HepG2 (cell line): ENCODE measurements around the gene SLAMF9. TPM values are rescaled to one million over a fixed set of nuclear protein-coding genes. Genes with fewer than 3 reads are reported as not detected.

ENCODE experiments used
- AHR ChIP-seq: IDR thresholded peaks from 2 replicates; pipeline ENCODE4 v1.6.1; 2018; ENCODE audit warnings: missing genetic modification reagents, missing compliant biosample characterization
- BHLHE40 ChIP-seq: IDR thresholded peaks from 2 replicates; pipeline ENCODE4 v1.6.1; 2011; ENCODE audit warnings: low read length, improper control_type of control experiment
- CHD2 ChIP-seq: IDR thresholded peaks from 2 replicates; pipeline ENCODE4 v1.6.1; 2011; ENCODE audit warnings: low read depth, low read length, improper control_type of control experiment
- CREM ChIP-seq, 2 experiments: sonication (generic) in 1 of 2; formaldehyde crosslinking in 1 of 2; IDR thresholded peaks; 2 replicates each; pipeline versions ENCODE4 v1.4.0 to v1.6.1; 2016 to 2020; ENCODE audit warnings: antibody characterized with exemption in 1 of 2, mild to moderate bottlenecking in 1 of 2, missing genetic modification reagents in 1 of 2
- E2F2 ChIP-seq: sonication (generic); formaldehyde crosslinking; IDR thresholded peaks from 2 replicates; pipeline ENCODE4 v1.4.0; 2020; ENCODE audit warnings: missing genetic modification reagents, borderline replicate concordance
- HDAC2 ChIP-seq: sonication (generic); formaldehyde crosslinking; IDR thresholded peaks from 2 replicates; pipeline ENCODE4 v1.4.0; 2020; ENCODE audit warnings: missing genetic modification reagents
- KAT8 ChIP-seq: IDR thresholded peaks from 2 replicates; pipeline ENCODE4 v1.6.1; 2016; ENCODE audit warnings: missing genetic modification reagents, missing compliant biosample characterization
- PHF5A ChIP-seq: IDR thresholded peaks from one replicate; pipeline ENCODE4 v1.6.1; 2018; ENCODE audit warnings: low read depth, missing genetic modification reagents; ENCODE audit not compliant: unreplicated experiment
- POGZ ChIP-seq: sonication (generic); formaldehyde crosslinking; IDR thresholded peaks from 2 replicates; pipeline ENCODE4 v1.4.0; 2020; ENCODE audit warnings: mild to moderate bottlenecking, missing genetic modification reagents
- PRPF4 ChIP-seq: fragments of 200-400 bp; formaldehyde crosslinking; IDR thresholded peaks from 2 replicates; pipeline ENCODE4 v1.6.1; 2016; ENCODE audit warnings: low read length, low read depth; ENCODE audit not compliant: poor library complexity, severe bottlenecking
- RFX1 ChIP-seq: fragments of 450-650 bp; IDR thresholded peaks from 2 replicates; pipeline ENCODE4 v1.6.1; 2017
- SMARCC2 ChIP-seq: fragments of 450-650 bp; IDR thresholded peaks from 2 replicates; pipeline ENCODE4 v1.6.1; 2017; ENCODE audit warnings: antibody characterized with exemption, mild to moderate bottlenecking
- SMARCE1 ChIP-seq: fragments of 450-650 bp; IDR thresholded peaks from 2 replicates; pipeline ENCODE4 v1.6.1; 2017; ENCODE audit warnings: borderline replicate concordance
- SNRNP70 ChIP-seq: fragments of 200-400 bp; formaldehyde crosslinking; IDR thresholded peaks from 2 replicates; pipeline ENCODE4 v1.6.1; 2017; ENCODE audit warnings: mild to moderate bottlenecking, low read depth, low read length, moderate library complexity
- TEF ChIP-seq: sonication (generic); formaldehyde crosslinking; IDR thresholded peaks from 2 replicates; pipeline ENCODE4 v1.5.0; 2020; ENCODE audit warnings: missing genetic modification reagents
- THAP11 ChIP-seq: IDR thresholded peaks from 2 replicates; pipeline ENCODE4 v1.6.1; 2016; ENCODE audit warnings: missing biosample characterization, missing genetic modification reagents
- ZC3H13 ChIP-seq: sonication (generic); formaldehyde crosslinking; IDR thresholded peaks from 2 replicates; pipeline ENCODE4 v1.8.1; 2023; ENCODE audit warnings: mild to moderate bottlenecking, missing genetic modification reagents, moderate library complexity
- ZNF124 ChIP-seq: sonication (generic); formaldehyde crosslinking; IDR thresholded peaks from 2 replicates; pipeline ENCODE4 v1.4.0; 2020; ENCODE audit warnings: missing genetic modification reagents
- ZNF253 ChIP-seq: sonication (generic); formaldehyde crosslinking; IDR thresholded peaks from 2 replicates; pipeline ENCODE4 v1.8.0; 2022; ENCODE audit warnings: mild to moderate bottlenecking, missing genetic modification reagents, borderline replicate concordance
- ZNF260 ChIP-seq: sonication (generic); formaldehyde crosslinking; IDR thresholded peaks from 2 replicates; pipeline ENCODE4 v1.4.0; 2020; ENCODE audit warnings: missing genetic modification reagents, low read depth, mild to moderate bottlenecking, borderline replicate concordance
- ZNF3 ChIP-seq: IDR thresholded peaks from 2 replicates; pipeline ENCODE4 v1.7.0; 2017; ENCODE audit warnings: inconsistent platforms
- ZSCAN25 ChIP-seq: sonication (generic); formaldehyde crosslinking; IDR thresholded peaks from 2 replicates; pipeline ENCODE4 v1.8.0; 2022; ENCODE audit warnings: mild to moderate bottlenecking, missing genetic modification reagents
- polyA plus RNA-seq, 8 experiments: library from polyadenylated mRNA; depleted of rRNA in 3 of 8; stranded (reverse) in 7 of 8; unstranded in 1 of 8; fragments of >200 nt; fragmentation: Illumina TruSeq in 4 of 8; extraction: Trizol in 4 of 8; gene quantifications; 2 replicates each; pipeline versions ENCODE4 v1.2.1 to v1.2.3, GENCODE V29; 2011 to 2016; ENCODE audit warnings: low read depth in 4 of 8, missing spikeins in 1 of 8, mixed read lengths in 1 of 8; ENCODE audit not compliant: insufficient read depth in 1 of 8
- total RNA-seq, 5 experiments: library from RNA; depleted of rRNA; stranded (reverse); fragments of >200 nt; fragmentation: Illumina TruSeq; extraction: Trizol; gene quantifications; 2 replicates each; pipeline ENCODE4 v1.2.3, GENCODE V29; 2016; ENCODE audit warnings: low read depth in 1 of 5
- TF ChIP-seq, protein P1 (sequence below): sonication (generic); formaldehyde crosslinking; IDR thresholded peaks from 2 replicates; pipeline ENCODE4 v1.4.0; 2020; ENCODE audit warnings: missing genetic modification reagents

The SLAMF9 gene
- total and polyA plus RNA-seq, 2 of the 13 experiments (the other 11 are each of a cell fraction or from before 2014, with no cell fraction given): 0.82 TPM; not detected in 1

GRCh38 chr1:159970932-159971342 is 16.9 kb upstream of the SLAMF9 start (continued):
- 0 out of 2 replicates have a peak, but pooled peaks have one; percentile 40 for TF ChIP-seq CREM (IDR thresholded peaks at IDR 0.05)
- TF ChIP-seq CREM (CRISPR knock-in tag; IDR thresholded peaks at IDR 0.05): no peak
- no peak for TF ChIP-seq E2F2 (CRISPR knock-in tag)
- no peak for TF ChIP-seq ZC3H13 (CRISPR knock-in tag)
- TF ChIP-seq BHLHE40: peak; percentile 67; the same call in 1 of the 2 replicates
- TF ChIP-seq SMARCE1: no peak
- TF ChIP-seq TEF (CRISPR knock-in tag): no peak
- TF ChIP-seq HDAC2 (CRISPR knock-in tag): peak; percentile 86
- TF ChIP-seq PHF5A (CRISPR knock-in tag): no peak
- TF ChIP-seq, protein P1, sequence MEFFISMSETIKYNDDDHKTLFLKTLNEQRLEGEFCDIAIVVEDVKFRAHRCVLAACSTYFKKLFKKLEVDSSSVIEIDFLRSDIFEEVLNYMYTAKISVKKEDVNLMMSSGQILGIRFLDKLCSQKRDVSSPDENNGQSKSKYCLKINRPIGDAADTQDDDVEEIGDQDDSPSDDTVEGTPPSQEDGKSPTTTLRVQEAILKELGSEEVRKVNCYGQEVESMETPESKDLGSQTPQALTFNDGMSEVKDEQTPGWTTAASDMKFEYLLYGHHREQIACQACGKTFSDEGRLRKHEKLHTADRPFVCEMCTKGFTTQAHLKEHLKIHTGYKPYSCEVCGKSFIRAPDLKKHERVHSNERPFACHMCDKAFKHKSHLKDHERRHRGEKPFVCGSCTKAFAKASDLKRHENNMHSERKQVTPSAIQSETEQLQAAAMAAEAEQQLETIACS (CRISPR knock-in tag): no peak
- TF ChIP-seq RFX1: no peak
- TF ChIP-seq THAP11 (CRISPR knock-in tag): peak; percentile 62; the same call in 1 of the 2 replicates
- TF ChIP-seq SNRNP70: no peak
- 0 out of 2 replicates have a peak, but pooled peaks have one; percentile 30 for TF ChIP-seq AHR (CRISPR knock-in tag)
- TF ChIP-seq POGZ (CRISPR knock-in tag): peak; percentile 20; the same call in 1 of the 2 replicates
- no peak for TF ChIP-seq ZNF253 (CRISPR knock-in tag)
- no peak for TF ChIP-seq CHD2
- TF ChIP-seq KAT8 (CRISPR knock-in tag): peak; percentile 64; the same call in 1 of the 2 replicates
- no peak; the same call in 1 of the 2 replicates for TF ChIP-seq ZNF3 (CRISPR knock-in tag)
- TF ChIP-seq ZSCAN25 (CRISPR knock-in tag): no peak
- TF ChIP-seq SMARCC2: no peak
- TF ChIP-seq ZNF260: no peak
- TF ChIP-seq ZNF124 (CRISPR knock-in tag): peak; percentile 49; the same call in 1 of the 2 replicates
- no peak for TF ChIP-seq PRPF4
